HG03280 (cell line): Measurements from ENCODE around the gene CHCHD1.
"Not testable (repeated sequence)": the region's sequence is repeated elsewhere in the genome, so short reads cannot be mapped to it uniquely, and the experiment has no call there.

Experiments used
- ATAC-seq: cut with Tn5 transposase; IDR thresholded peaks from one replicate; pipeline ENCODE4 v1.9.1; 2021; ENCODE audit warnings: mild to moderate bottlenecking, moderate library complexity; ENCODE audit not compliant: unreplicated experiment

CHCHD1 gene

GRCh38 chr10:73790886-73791625, 9.2 kb downstream of the CHCHD1 start:
- no peak for ATAC-seq

GRCh38 chr10:73791871-73792400, 10.1 kb downstream of the CHCHD1 start:
- no peak for ATAC-seq

- ATAC-seq: no peak
Observed at GRCh38 chr10:73793456-73793855, 11.6 kb downstream of the CHCHD1 start.

- ATAC-seq: not testable (repeated sequence)
Observed at GRCh38 chr10:73795491-73795890, 13.6 kb downstream of the CHCHD1 start.

- ATAC-seq: not testable (repeated sequence)
Observed at GRCh38 chr10:73796035-73796434, 14.2 kb downstream of the CHCHD1 start.

GRCh38 chr10:73796766-73797165, 14.9 kb downstream of the CHCHD1 start:
- ATAC-seq: no peak

- no peak for ATAC-seq
Observed at GRCh38 chr10:73797324-73798025, 15.6 kb downstream of the CHCHD1 start.

- no peak for ATAC-seq
Observed at GRCh38 chr10:73798087-73798486, 16.2 kb downstream of the CHCHD1 start.

- ATAC-seq: no peak
Observed at GRCh38 chr10:73798927-73799560, 17.2 kb downstream of the CHCHD1 start.

GRCh38 chr10:73799899-73800559, 18.2 kb downstream of the CHCHD1 start:
- no peak for ATAC-seq

GRCh38 chr10:73800560-73801252, 18.9 kb downstream of the CHCHD1 start:
- ATAC-seq: no peak

GRCh38 chr10:73801253-73801590, 19.4 kb downstream of the CHCHD1 start:
- no peak for ATAC-seq

GRCh38 chr10:73802276-73802991, 20.6 kb downstream of the CHCHD1 start:
- ATAC-seq: no peak

- ATAC-seq: no peak
Observed at GRCh38 chr10:73803680-73804286, 21.9 kb downstream of the CHCHD1 start.

- ATAC-seq: no peak
Observed at GRCh38 chr10:73806176-73806950, 24.5 kb downstream of the CHCHD1 start.

- ATAC-seq: no peak
Observed at GRCh38 chr10:73807471-73807870, 25.6 kb downstream of the CHCHD1 start.

- no peak for ATAC-seq
Observed at GRCh38 chr10:73808021-73808815, 26.4 kb downstream of the CHCHD1 start.
